HG03442 (cell line): ENCODE data around the gene D2HGDH.
"Not testable (repeated sequence)": the region's sequence is repeated elsewhere in the genome, so short reads cannot be mapped to it uniquely, and the experiment has no call there.

Experiments
- ATAC-seq: cut with Tn5 transposase; IDR thresholded peaks from one replicate; pipeline ENCODE4 v1.9.1; 2021; ENCODE audit warnings: mild to moderate bottlenecking, moderate library complexity; ENCODE audit not compliant: unreplicated experiment

D2HGDH gene

GRCh38 chr2:241806217-241806616 is 71.8 kb downstream of the D2HGDH start:
- not testable (repeated sequence) for ATAC-seq

- no peak for ATAC-seq
Measured at GRCh38 chr2:241808051-241808720, 73.8 kb downstream of the D2HGDH start.

GRCh38 chr2:241808721-241809382 is 74.4 kb downstream of the D2HGDH start, which contains the start of gene NEU4:
Gene NEU4, plus strand, starts transcription at chr2:241809193. Its CDS starts 5,292 bp downstream, at chr2:241814485.
- no peak for ATAC-seq

- no peak for ATAC-seq
Measured at GRCh38 chr2:241809383-241810306, 75.2 kb downstream of the D2HGDH start.

- no peak for ATAC-seq
Measured at GRCh38 chr2:241810307-241811200, 76.1 kb downstream of the D2HGDH start.

- no peak for ATAC-seq
Measured at GRCh38 chr2:241811201-241811951, 76.9 kb downstream of the D2HGDH start.

GRCh38 chr2:241811952-241812729 is 77.7 kb downstream of the D2HGDH start:
- no peak for ATAC-seq

GRCh38 chr2:241812730-241813643 is 78.6 kb downstream of the D2HGDH start:
- no peak for ATAC-seq

- ATAC-seq = no peak
Measured at GRCh38 chr2:241813644-241814392, 79.4 kb downstream of the D2HGDH start.

- ATAC-seq = no peak
Measured at GRCh38 chr2:241814393-241814642, 79.9 kb downstream of the D2HGDH start.

GRCh38 chr2:241814643-241815476 is 80.4 kb downstream of the D2HGDH start:
- ATAC-seq = no peak

GRCh38 chr2:241815477-241816430 is 81.3 kb downstream of the D2HGDH start:
- no peak for ATAC-seq

- no peak for ATAC-seq
Measured at GRCh38 chr2:241816431-241817121, 82.1 kb downstream of the D2HGDH start.

GRCh38 chr2:241817126-241817820 is 82.8 kb downstream of the D2HGDH start:
- no peak for ATAC-seq
